Cardiac fibroblast (primary cell): ENCODE results near the gene IQCF5.
A peak's percentile ranks its signal among the peaks of the same experiment; 100 is the strongest.
"Not testable (repeated sequence)": the region's sequence is repeated elsewhere in the genome, so short reads cannot be mapped to it uniquely, and the experiment has no call there.

Source experiments
- DNase-seq, 2 donors: peaks; one replicate each; pipeline versions ENCODE4 v3.0.0 to v3.0.0-alpha.2; 2010; ENCODE audit warnings: low read depth in 2 of 2
- H3K4me3 ChIP-seq, 2 donors: replicated peaks in 1 of 2; 1 replicate in 1 of 2; 2 replicates in 1 of 2; pipeline ENCODE4 v1.5.1; 2011; ENCODE audit warnings: low read depth in 2 of 2, low read length in 2 of 2, mild to moderate bottlenecking in 2 of 2, moderate library complexity in 1 of 2
- TF ChIP-seq, protein P1 (sequence below): IDR thresholded peaks from one replicate; pipeline ENCODE4 v1.5.1; 2011; ENCODE audit warnings: low read depth, mild to moderate bottlenecking, low read length, inconsistent platforms

Gene IQCF5

DNA sequence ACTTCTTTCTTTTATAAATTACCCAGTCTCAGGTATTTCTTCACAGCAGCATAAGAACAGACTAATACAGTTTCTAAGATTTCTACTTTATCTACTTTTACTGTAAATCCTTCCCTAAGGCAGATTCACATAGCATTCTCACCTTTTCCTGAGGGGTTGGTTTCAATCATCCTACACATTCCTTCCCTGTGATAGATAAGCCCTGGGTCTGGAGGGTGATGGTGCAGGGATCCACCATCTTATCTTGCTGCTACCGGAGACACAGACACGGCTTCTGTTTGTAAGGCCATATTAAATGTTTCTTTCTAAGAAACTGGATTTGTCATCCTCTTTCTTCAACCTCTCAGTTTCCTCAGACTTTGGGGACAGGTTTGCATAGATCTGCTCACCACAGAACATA, 6.1 kb downstream of the IQCF5 start:
- H3K4me3 ChIP-seq: no peak overlapping the region
- TF ChIP-seq, protein P1, sequence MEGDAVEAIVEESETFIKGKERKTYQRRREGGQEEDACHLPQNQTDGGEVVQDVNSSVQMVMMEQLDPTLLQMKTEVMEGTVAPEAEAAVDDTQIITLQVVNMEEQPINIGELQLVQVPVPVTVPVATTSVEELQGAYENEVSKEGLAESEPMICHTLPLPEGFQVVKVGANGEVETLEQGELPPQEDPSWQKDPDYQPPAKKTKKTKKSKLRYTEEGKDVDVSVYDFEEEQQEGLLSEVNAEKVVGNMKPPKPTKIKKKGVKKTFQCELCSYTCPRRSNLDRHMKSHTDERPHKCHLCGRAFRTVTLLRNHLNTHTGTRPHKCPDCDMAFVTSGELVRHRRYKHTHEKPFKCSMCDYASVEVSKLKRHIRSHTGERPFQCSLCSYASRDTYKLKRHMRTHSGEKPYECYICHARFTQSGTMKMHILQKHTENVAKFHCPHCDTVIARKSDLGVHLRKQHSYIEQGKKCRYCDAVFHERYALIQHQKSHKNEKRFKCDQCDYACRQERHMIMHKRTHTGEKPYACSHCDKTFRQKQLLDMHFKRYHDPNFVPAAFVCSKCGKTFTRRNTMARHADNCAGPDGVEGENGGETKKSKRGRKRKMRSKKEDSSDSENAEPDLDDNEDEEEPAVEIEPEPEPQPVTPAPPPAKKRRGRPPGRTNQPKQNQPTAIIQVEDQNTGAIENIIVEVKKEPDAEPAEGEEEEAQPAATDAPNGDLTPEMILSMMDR: no peak
- DNase-seq: no peak

DNA sequence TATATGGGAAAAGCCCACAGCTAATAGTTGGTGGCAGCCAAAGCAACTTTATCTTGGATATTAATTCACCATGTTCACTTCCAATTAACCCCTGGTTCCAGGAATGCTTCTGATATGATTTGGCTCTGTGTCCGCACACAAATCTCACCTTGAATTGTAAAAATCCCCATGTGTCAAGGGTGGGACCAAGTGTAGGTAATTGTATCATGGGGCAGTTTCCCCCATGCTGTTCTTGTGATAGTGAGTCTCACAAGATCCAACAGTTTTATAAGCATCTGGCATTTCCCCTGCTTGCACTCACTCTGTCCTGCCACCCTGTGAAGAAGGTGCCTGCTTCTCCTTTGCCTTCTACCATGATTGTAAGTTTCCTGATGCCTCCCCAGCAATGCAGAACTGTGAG, 6.5 kb downstream of the IQCF5 start:
- DNase-seq, H3K4me3 ChIP-seq: not testable (repeated sequence)

DNA sequence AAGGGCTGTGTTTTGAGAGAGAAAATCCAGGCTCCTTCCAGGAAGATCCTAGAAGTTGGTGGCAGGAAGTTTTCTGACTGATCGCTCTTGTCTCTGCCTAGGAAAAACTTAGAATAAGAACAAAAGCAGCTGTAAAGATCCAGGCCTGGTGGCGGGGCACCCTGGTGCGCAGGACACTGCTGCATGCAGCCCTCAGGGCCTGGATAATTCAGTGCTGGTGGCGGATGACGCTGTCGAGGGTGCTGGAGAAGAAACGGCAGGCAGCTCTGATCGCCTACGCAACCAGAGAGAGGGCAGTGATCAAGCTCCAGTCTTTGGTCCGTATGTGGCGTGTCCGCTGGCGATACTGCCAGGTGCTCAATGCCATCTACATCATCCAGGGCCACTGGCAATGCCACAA, 12.5 kb downstream of the IQCF5 start:
- TF ChIP-seq, protein P1: no peak
- DNase-seq: no peak
- H3K4me3 ChIP-seq: no peak overlapping the region

DNA sequence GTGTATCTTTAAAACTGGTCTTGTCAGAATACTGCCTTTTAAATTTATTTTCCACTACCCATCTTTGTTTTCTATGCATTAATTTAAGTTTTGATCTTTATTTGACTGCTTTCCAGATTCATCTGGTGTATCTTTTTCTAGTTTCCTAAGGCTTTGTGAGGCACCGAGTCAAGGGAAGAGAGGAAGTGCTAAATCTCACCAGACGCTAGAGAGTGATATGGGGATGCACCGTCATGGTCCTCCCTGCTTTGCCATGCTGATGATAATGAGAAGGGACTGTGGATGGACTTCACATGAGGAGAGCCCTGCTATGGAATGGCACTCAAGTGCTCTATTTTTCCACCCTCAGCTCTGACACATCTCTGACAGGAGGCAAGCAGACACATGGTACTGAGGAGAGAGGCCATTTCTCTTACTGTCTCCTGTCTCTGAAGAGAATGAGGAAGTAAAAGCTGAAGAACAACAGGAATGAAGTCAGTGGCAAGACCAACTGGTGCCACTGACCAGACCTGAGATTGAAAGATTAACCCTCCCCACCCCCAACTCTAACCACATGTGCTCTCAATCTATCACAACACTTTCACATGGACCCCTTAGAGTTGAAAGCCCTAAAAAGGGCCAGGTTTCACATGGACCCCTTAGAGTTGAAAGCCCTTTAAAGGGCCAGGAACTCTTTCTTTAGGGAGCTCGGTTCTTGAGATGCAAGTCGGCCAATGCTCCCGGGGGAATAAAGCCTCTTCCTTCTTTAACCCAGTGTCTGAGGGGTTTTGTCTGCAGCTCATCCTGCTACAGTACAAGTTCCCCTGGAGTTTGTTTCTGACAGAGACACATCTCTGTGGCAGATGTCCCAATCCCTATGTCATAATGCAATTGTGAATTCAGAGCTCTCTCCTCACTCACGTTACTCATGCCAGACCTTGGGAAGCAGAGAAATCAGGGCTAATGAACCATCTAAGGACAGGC, 14.4 kb downstream of the IQCF5 start, which contains the start of gene IQCF2:
Gene IQCF2 (plus strand): TSS at position 913 of the 963 bp plus-strand sequence. CDS start 52 bp downstream, outside the sequence.
- DNase-seq: no peak
- H3K4me3 ChIP-seq: no peak within 1 kb of the TSS
- TF ChIP-seq, protein P1: no peak

DNA sequence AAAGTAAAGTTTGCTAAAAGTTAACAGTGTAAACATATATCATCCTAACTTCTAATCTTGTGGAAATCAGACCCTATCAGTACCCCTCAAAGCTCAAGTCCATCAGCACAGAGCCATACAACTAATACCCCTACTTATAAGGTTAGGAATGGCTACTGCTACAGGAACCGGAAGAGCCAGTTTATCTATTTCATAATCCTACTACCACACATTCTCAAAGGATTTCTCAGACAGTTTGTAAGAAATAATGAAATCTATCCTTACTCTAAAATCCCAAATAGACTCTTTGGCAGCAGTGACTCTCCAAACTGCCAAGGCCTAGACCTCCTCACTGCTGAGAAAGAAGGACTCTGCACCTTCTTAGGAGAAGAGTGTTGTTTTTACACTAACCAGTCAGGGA, 20.0 kb downstream of the IQCF5 start:
- H3K4me3 ChIP-seq: not testable (repeated sequence)
- peak in 1 of 2 donors; percentile 22 for DNase-seq

DNA sequence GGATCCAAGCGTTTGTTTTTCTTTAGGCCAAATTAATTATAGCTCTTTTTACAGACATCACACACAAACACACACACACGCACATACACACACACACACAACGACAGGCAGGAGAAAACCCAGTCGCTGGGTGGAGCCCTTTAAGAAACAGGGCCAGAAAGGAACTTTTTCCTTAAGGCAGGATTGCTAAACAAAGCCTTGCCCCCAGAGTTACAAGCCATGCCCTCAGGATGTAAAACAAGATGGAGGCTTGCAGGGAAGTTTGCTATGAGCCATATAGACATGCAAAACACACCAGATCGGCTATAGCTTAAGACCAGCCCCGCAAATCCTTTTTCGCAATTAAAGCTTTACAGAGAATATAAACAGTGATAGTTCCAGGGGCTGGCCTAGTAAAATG, 30.3 kb downstream of the IQCF5 start:
- TF ChIP-seq, protein P1: no peak
- no peak overlapping the region for H3K4me3 ChIP-seq
- DNase-seq: no peak

DNA sequence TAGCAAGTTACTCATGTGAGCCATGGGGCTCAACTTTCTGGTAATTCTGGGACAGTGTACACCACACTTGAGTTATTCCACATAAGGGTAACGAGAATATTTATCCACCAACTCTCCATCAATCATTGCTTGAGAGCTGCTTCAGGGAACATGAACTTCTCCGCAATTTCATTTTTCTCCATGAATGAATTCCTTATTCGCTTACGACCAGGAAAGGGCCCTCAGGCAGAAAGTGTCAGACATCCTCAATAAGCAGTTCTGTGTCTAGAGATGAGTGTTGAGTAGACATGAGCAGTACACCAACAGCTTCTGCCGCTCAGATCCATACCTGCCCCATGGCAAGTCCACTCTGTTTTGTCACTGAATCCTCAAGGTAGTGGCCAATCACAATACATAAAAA, 38.8 kb downstream of the IQCF5 start:
- no peak overlapping the region for H3K4me3 ChIP-seq
- no peak for DNase-seq
- TF ChIP-seq, protein P1: no peak
